GM12892 (cell line): ENCODE data around the gene TMIE.

Experiments
- POLR2A ChIP-seq: IDR thresholded peaks from 2 replicates; pipeline ENCODE4 v1.6.1; 2011; ENCODE audit warnings: low read depth, low read length, control low read depth
- POLR2AphosphoS5 ChIP-seq: IDR thresholded peaks from 2 replicates; pipeline ENCODE4 v1.6.1; 2011; ENCODE audit warnings: low read depth, low read length, control low read depth
- TAF1 ChIP-seq: IDR thresholded peaks from 2 replicates; pipeline ENCODE4 v1.6.1; 2011; ENCODE audit warnings: low read depth, mild to moderate bottlenecking, control low read depth, low read length, borderline replicate concordance

DNA sequence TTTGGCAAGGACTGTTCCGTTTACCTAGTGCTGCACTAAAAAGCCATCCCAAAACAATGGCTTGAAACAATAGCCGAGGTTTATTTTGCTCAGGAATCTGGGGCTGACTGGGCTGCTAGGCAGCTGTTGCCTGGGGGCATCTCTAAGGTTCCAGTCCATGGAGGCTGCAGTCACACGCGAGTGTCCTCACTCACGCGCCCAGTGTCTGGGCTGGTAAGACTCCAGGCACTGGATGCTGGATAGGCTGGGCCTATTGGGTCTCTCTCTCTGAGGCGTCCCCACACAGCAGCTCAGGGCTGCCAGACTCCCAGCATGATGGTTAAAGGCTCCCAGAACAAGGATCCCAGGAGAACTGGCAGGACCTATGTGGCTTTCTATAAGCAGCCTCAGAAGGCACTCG, 41.9 kb upstream of the TMIE start:
- TF ChIP-seq POLR2AphosphoS5 (no peak), POLR2A (no peak), TAF1 (no peak)
